GM23248 (cell line): ENCODE measurements around the gene MPZL1. TPM values are rescaled to one million over a fixed set of nuclear protein-coding genes. Genes with fewer than 3 reads are reported as not detected.

Source experiments
- DNase-seq: peaks from one replicate; pipeline ENCODE4 v3.0.0-alpha.2; 2015
- H2AFZ ChIP-seq: fragments of 200-600 bp; sonication (generic); 2 replicates; pipeline ENCODE4 v1.6.1; 2016; ENCODE audit warnings: antibody characterized with exemption
- H3F3A ChIP-seq: fragments of 200-600 bp; sonication (generic); 2 replicates; pipeline ENCODE4 v1.6.1; 2016; ENCODE audit warnings: mild to moderate bottlenecking, antibody characterized with exemption, mixed run types; ENCODE audit not compliant: insufficient read depth
- H3K27ac ChIP-seq: fragments of 200-600 bp; sonication (generic); 2 replicates; pipeline ENCODE4 v1.5.1; 2016; ENCODE audit warnings: mild to moderate bottlenecking
- H3K27me3 ChIP-seq: fragments of 200-600 bp; sonication (generic); replicated peaks from 2 replicates; pipeline ENCODE4 v1.6.1; 2016; ENCODE audit warnings: mild to moderate bottlenecking; ENCODE audit not compliant: insufficient read depth
- H3K36me3 ChIP-seq: fragments of 200-600 bp; sonication (generic); 2 replicates; pipeline ENCODE4 v1.6.1; 2016; ENCODE audit warnings: low read depth, mild to moderate bottlenecking
- H3K4me1 ChIP-seq: fragments of 200-600 bp; sonication (generic); 2 replicates; pipeline ENCODE4 v1.6.1; 2016; ENCODE audit warnings: mild to moderate bottlenecking; ENCODE audit not compliant: insufficient read depth
- H3K4me2 ChIP-seq: fragments of 200-600 bp; sonication (generic); one replicate; pipeline ENCODE4 v1.6.1; 2016; ENCODE audit warnings: mild to moderate bottlenecking; ENCODE audit not compliant: unreplicated experiment
- H3K4me3 ChIP-seq: fragments of 200-600 bp; sonication (generic); 2 replicates; pipeline ENCODE4 v1.5.1; 2016; ENCODE audit warnings: mild to moderate bottlenecking
- H3K79me2 ChIP-seq: fragments of 200-600 bp; sonication (generic); 2 replicates; pipeline ENCODE4 v1.6.1; 2016; ENCODE audit warnings: mild to moderate bottlenecking; ENCODE audit not compliant: insufficient read depth
- H3K9ac ChIP-seq: fragments of 200-600 bp; sonication (generic); 2 replicates; pipeline ENCODE4 v1.6.1; 2016; ENCODE audit warnings: mild to moderate bottlenecking
- H3K9me2 ChIP-seq: fragments of 200-600 bp; sonication (generic); 2 replicates; pipeline ENCODE4 v1.6.1; 2016; ENCODE audit warnings: mixed run types, mild to moderate bottlenecking, moderate library complexity; ENCODE audit not compliant: insufficient read depth
- H3K9me3 ChIP-seq: fragments of 200-600 bp; sonication (generic); one replicate; pipeline ENCODE4 v1.6.1; 2017; ENCODE audit warnings: low read depth
- H4K20me1 ChIP-seq: fragments of 200-600 bp; sonication (generic); 2 replicates; pipeline ENCODE4 v1.6.0; 2016; ENCODE audit not compliant: insufficient read depth
- EZH2 ChIP-seq: fragments of 200-600 bp; sonication (generic); IDR thresholded peaks from 2 replicates; pipeline ENCODE4 v1.6.1; 2018; ENCODE audit warnings: antibody characterized with exemption, mild to moderate bottlenecking; ENCODE audit not compliant: insufficient read depth, poor library complexity, severe bottlenecking
- EZH2phosphoT487 ChIP-seq: fragments of 200-600 bp; sonication (generic); IDR thresholded peaks from 2 replicates; pipeline ENCODE4 v1.6.1; 2018; ENCODE audit warnings: antibody characterized with exemption, moderate library complexity, mild to moderate bottlenecking, low read depth; ENCODE audit not compliant: insufficient read depth
- WGBS, 2 experiments: methylation state at CpG; one replicate each; pipeline ENCODE4 v1.1.6; 2015 to 2017; ENCODE audit warnings: low lambda C conversion rate in 2 of 2, low coverage in 1 of 2; ENCODE audit errors: missing lambda C conversion rate in 2 of 2; 5-methylcytosine and 5-hydroxymethylcytosine counted together
- in situ Hi-C: fragments of 300-500 bp; cut with MboI; formaldehyde crosslinking; loops from 2 replicates; pipeline ENCODE4 v1.15.0; 2020
- polyA plus RNA-seq: library from polyadenylated mRNA; unstranded; fragments of >200 nt; fragmentation: Nextera tagmentation; extraction: Ambion mirVana; gene quantifications from 2 replicates; pipeline ENCODE4 v1.2.1, GENCODE V29; 2016
- total RNA-seq: library from RNA; depleted of rRNA; stranded (reverse); fragments of >200 nt; shearing (Covaris generic); gene quantifications from 2 replicates; pipeline ENCODE4 v1.2.3, GENCODE V29; 2014

MPZL1 gene
- total and polyA plus RNA-seq, 2 experiments from 2014 or later = 144 to 284 TPM

DNA sequence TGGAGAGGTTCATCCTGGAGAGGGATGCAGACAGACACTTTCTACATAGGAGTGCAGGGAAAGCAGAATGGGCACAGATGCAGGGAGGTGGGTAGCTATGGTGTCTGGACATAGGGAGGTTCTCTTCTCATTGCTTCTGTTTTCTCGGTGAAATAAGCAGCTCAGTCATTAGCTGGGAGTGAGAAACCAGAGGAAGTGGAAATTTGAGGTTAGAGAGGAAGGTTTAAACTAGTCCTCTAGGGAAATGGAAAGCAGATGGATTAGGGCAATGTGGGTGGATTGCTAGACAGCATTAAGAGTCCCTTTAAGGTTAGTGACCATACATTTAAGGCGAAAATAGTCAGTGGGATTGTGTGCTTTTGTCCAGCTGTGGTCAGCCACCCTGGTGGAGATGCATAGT is 39.6 kb downstream of the MPZL1 start:
- Histone ChIP-seq H2AFZ (no peak overlapping the region), H3K9ac (no peak overlapping the region), H3K27me3 (no peaks in the 10 kb centered on the region), H3K79me2 (peaks cover 100% of the 10 kb centered on the region), H3K4me3 (no peak overlapping the region), H3K27ac (no peak overlapping the region), H3F3A (peaks cover 3% of the 10 kb centered on the region; the same call in 1 of the 2 replicates), H3K4me2 (no peak overlapping the region), H3K9me3 (no peaks in the 10 kb centered on the region), H3K4me1 (peaks cover 11% of the 10 kb centered on the region; the same call in 1 of the 2 replicates), H4K20me1 (peaks cover 21% of the 10 kb centered on the region; the same call in 1 of the 2 replicates), H3K9me2 (no peaks in the 10 kb centered on the region), H3K36me3 (peaks cover 6% of the 10 kb centered on the region)
- no peak for TF ChIP-seq EZH2
- no peak for TF ChIP-seq EZH2phosphoT487
- in situ Hi-C loops = no loop called here
- no peak for DNase-seq
- WGBS, 2 experiments = 47 to 48% methylated on average over 2 of the region's 2 CpGs

DNA sequence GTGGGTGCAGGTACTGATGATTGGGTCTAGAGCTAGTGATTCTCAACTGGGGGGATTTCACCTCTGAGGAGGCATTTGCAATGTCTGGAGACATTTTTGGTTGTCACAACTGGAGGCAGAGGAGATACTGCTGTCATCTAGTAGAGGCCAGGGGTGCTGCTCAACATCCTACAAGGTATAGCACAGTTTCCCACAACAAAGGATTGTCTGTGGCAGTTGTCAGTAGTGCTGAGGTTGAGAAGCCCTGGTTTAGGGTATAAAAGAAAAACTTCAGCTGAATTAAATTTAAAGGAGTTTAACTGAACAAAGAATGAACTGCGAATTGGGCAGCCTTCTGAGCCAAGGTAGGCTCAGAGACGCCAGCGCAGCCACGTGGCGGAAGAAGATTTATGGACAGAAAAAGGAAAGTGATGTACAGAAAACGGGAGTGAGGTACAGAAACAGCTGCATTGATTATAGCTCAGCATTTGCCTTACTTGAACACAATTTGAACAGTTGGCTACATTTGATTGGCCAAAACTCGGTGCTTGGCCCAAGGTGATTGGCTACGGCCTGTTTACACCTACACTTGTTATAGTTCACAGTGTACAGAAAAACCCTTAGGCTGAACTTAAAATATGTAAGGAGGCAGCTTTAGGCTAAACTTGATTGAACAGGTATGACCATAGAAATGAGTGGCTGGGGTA is 40.4 kb downstream of the MPZL1 start:
- Histone ChIP-seq H3K9me3 (no peaks in the 10 kb centered on the region), H2AFZ (no peak overlapping the region), H3F3A (peaks cover 3% of the 10 kb centered on the region; the same call in 1 of the 2 replicates), H3K27me3 (no peaks in the 10 kb centered on the region), H3K36me3 (peaks cover 14% of the 10 kb centered on the region), H3K4me2 (no peak overlapping the region), H3K27ac (no peak overlapping the region), H4K20me1 (peaks cover 21% of the 10 kb centered on the region; the same call in 1 of the 2 replicates), H3K4me3 (no peak overlapping the region), H3K79me2 (peaks cover 100% of the 10 kb centered on the region), H3K9ac (no peak overlapping the region), H3K4me1 (peaks cover 11% of the 10 kb centered on the region; the same call in 1 of the 2 replicates), H3K9me2 (no peaks in the 10 kb centered on the region)
- no peak for DNase-seq
- TF ChIP-seq EZH2 = no peak
- no peak for TF ChIP-seq EZH2phosphoT487
- in situ Hi-C loops = no loop called here
- WGBS, 2 experiments = 89 to 92% methylated on average over 8 of the region's 8 CpGs

DNA sequence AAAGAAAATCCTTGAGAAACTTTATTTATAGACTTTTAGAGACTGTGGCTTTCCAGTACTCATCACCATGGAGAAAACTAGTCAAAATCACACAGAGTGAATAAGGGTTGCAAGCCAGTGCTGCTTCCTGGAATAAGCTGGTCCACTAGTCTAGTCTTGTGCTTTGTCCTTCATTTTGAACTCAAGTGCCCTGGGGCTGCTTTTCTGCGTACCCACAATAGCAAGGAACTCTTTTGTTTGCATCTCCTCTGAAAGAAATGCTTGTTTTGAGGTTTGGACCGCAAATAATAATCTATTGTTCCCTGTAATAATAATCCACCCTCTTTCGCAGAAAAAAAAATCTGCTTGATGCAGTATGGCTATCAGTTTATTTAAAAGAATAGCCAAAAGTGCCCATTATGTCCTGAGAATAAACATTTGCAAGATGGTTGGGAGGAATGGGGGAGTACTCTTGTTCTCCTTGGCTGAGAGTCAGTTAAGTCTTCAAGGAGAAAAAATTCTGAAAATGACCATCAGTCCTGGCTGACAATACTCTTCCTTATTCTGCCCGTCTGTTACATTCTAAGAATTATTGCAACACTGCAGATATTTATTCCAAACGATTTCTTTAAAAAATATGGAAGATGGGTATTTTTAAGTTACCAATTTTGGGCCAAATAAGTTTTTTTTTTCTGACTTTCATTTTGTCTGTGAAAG is 41.9 kb downstream of the MPZL1 start:
- Histone ChIP-seq H3K4me2 (no peak overlapping the region), H3K79me2 (peaks cover 100% of the 10 kb centered on the region), H3K4me3 (no peak overlapping the region), H3K9me2 (no peaks in the 10 kb centered on the region), H3K4me1 (peaks cover 11% of the 10 kb centered on the region; the same call in 1 of the 2 replicates), H3K36me3 (peaks cover 27% of the 10 kb centered on the region), H4K20me1 (peaks cover 21% of the 10 kb centered on the region; the same call in 1 of the 2 replicates), H3K9ac (no peak overlapping the region), H3K9me3 (no peaks in the 10 kb centered on the region), H3K27ac (no peak overlapping the region), H2AFZ (no peak overlapping the region), H3K27me3 (no peaks in the 10 kb centered on the region), H3F3A (peaks cover 3% of the 10 kb centered on the region; the same call in 1 of the 2 replicates)
- WGBS, 2 experiments = 45 to 50% methylated on average over 5 of the region's 5 CpGs
- in situ Hi-C loops = no loop called here
- TF ChIP-seq EZH2 (no peak), EZH2phosphoT487 (no peak)
- DNase-seq = no peak

DNA sequence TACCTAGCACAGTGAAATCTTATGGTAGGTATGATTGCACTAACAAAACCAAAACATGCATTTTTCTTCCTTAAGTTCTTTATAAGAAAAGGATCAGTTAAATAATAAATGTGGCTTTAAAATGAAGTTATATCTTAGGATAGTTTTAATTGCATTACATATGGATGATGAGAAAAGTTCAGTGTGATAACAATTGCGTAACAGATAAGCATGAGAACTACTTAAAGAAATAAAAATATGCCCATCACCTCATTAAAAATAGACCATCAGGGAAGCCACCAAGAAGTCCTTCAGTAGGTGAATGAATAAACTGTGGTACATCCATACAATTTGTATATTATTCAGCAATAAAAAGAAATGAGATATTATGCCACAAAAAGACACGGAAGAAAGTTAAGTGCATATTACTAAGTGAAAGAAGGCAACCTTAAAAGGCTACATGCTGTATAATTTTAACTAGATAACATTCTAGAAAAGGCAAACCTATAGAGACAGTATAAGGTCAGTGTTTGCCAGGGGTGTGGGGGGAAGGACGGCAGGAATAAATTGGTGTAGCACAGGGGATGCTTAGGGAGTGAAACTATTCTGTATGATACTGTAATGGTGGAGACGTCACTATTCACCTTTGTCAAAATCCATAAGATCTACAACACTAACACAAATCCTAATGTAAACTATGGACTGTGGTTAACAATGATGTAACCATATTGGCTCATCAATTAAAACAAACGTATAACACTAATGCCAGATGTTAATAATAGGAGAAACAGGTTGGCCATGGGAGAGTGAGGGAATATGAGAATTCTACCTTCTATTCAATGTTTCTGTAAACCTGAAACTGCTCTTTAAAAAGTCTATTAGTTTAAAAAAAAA is 42.9 kb downstream of the MPZL1 start:
- H2AFZ ChIP-seq = no peak overlapping the region
- H3K79me2 ChIP-seq = peaks cover 100% of the 10 kb centered on the region
- WGBS, 2 experiments = 90 to 91% methylated on average over 5 of the region's 5 CpGs
- no peak overlapping the region for H3K27ac ChIP-seq
- H3F3A ChIP-seq = peaks cover 3% of the 10 kb centered on the region; the same call in 1 of the 2 replicates
- no peak overlapping the region for H3K9ac ChIP-seq
- peaks cover 23% of the 10 kb centered on the region; the same call in 1 of the 2 replicates for H4K20me1 ChIP-seq
- no peak overlapping the region for H3K4me3 ChIP-seq
- H3K4me2 ChIP-seq = no peak overlapping the region
- peaks cover 33% of the 10 kb centered on the region for H3K36me3 ChIP-seq
- no peaks in the 10 kb centered on the region for H3K9me2 ChIP-seq
- no peak for TF ChIP-seq EZH2phosphoT487
- TF ChIP-seq EZH2 = no peak
- no peak for DNase-seq
- in situ Hi-C loops = no loop called here
- no peaks in the 10 kb centered on the region for H3K9me3 ChIP-seq
- H3K4me1 ChIP-seq = peaks cover 11% of the 10 kb centered on the region; the same call in 1 of the 2 replicates
- no peaks in the 10 kb centered on the region for H3K27me3 ChIP-seq
